OCI-LY3 (cell line): ENCODE data around the gene EPS8.

Experiments used
- CTCF ChIP-seq: fragments of 200-600, 300-600 bp; sonication (generic); IDR thresholded peaks from 2 replicates; pipeline ENCODE4 v1.5.1; 2014; ENCODE audit warnings: antibody characterized with exemption, low read length, low read depth
- EZH2phosphoT487 ChIP-seq: fragments of 200-600 bp; shearing (Covaris generic); IDR thresholded peaks from 2 replicates; pipeline ENCODE4 v1.6.1; 2018; ENCODE audit warnings: antibody characterized with exemption, mixed run types, low read depth

DNA sequence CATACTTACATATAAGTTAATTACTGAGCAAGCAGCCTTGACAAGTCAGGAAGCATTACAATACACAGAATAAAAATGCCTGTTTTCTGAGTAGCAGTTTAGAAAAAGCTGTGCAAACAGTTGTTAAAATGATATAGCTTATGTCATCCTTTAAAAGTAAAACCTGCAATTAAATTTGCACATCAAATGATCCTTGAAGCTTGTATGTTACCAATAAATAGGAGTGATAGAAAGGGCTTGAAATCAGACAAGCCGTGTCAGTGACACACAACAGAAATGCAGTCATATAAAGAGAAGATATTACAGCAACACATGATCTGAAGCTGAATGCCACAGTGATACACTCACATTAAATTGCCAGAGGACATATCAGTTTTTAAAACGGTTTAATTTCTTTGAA, 70.0 kb downstream of the EPS8 start:
- TF ChIP-seq CTCF (no peak), EZH2phosphoT487 (no peak)
